Mammary epithelial cell (primary cell): ENCODE results near the gene TMPRSS11B.

Experiments used
- CTCF ChIP-seq, 2 donors: IDR thresholded peaks in 1 of 2; conservative IDR thresholded peaks in 1 of 2; 2 replicates each; pipeline ENCODE4 v1.5.1; 2011 to 2012; ENCODE audit warnings: inconsistent platforms in 2 of 2, low read length in 2 of 2, mild to moderate bottlenecking in 2 of 2, control low read depth in 1 of 2, low read depth in 1 of 2; ENCODE audit not compliant: insufficient read depth in 1 of 2; ENCODE audit errors: extremely low read depth in 1 of 2
- EZH2 ChIP-seq: IDR thresholded peaks from 2 replicates; pipeline ENCODE4 v1.6.1; 2012; ENCODE audit warnings: low read length, inconsistent platforms, borderline replicate concordance

- no peak for TF ChIP-seq CTCF (conservative IDR thresholded peaks at IDR 0.05 in 1 of 2, IDR thresholded peaks at IDR 0.05 in 1 of 2; ENCODE audit: extremely low read depth in 1 of 2, insufficient read depth in 1 of 2, low read depth in 1 of 2, low read length in 2 of 2)
- TF ChIP-seq EZH2, result no peak
Measured at GRCh38 chr4:68278029-68278428, 32.5 kb upstream of the TMPRSS11B start.
